MM.1S (cell line): ENCODE results near the gene KIF5C.

ENCODE experiments used
- DNase-seq: peaks from one replicate; pipeline ENCODE4 v3.0.0-alpha.2; 2015
- H2AFZ ChIP-seq: fragments of 300-600 bp; sonication (generic); 2 replicates; pipeline ENCODE4 v1.6.0; 2016; ENCODE audit warnings: antibody characterized with exemption, low read length
- H3F3A ChIP-seq: fragments of 300-600 bp; sonication (generic); 2 replicates; pipeline ENCODE4 v1.6.1; 2016; ENCODE audit warnings: mild to moderate bottlenecking, antibody characterized with exemption, low read length, moderate library complexity, mixed read lengths; ENCODE audit not compliant: insufficient read depth
- H3K27ac ChIP-seq: fragments of 300-600 bp; sonication (generic); 2 replicates; pipeline ENCODE4 v1.5.1; 2016; ENCODE audit warnings: mild to moderate bottlenecking, low read length
- H3K27me3 ChIP-seq: fragments of 300-600 bp; sonication (generic); replicated peaks from 2 replicates; pipeline ENCODE4 v1.6.0; 2016; ENCODE audit warnings: low read length; ENCODE audit not compliant: insufficient read depth
- H3K36me3 ChIP-seq: fragments of 300-600 bp; sonication (generic); replicated peaks from 2 replicates; pipeline ENCODE4 v1.6.1; 2016; ENCODE audit warnings: mild to moderate bottlenecking, low read length, mixed read lengths; ENCODE audit not compliant: insufficient read depth
- H3K4me1 ChIP-seq: fragments of 300-600 bp; sonication (generic); 2 replicates; pipeline ENCODE4 v1.6.1; 2016; ENCODE audit warnings: low read length, mixed read lengths
- H3K4me2 ChIP-seq: fragments of 300-600 bp; sonication (generic); 2 replicates; pipeline ENCODE4 v1.6.0; 2016; ENCODE audit warnings: low read depth, low read length
- H3K4me3 ChIP-seq: fragments of 300-600 bp; sonication (generic); 2 replicates; pipeline ENCODE4 v1.5.1; 2016; ENCODE audit warnings: low read length, mixed read lengths
- H3K79me2 ChIP-seq: fragments of 300-600 bp; sonication (generic); 2 replicates; pipeline ENCODE4 v1.6.1; 2016; ENCODE audit warnings: mixed run types, low read length, mixed read lengths
- H3K9ac ChIP-seq: fragments of 300-600 bp; sonication (generic); 2 replicates; pipeline ENCODE4 v1.6.1; 2016; ENCODE audit warnings: low read length, mixed read lengths
- H3K9me2 ChIP-seq: fragments of 300-600 bp; sonication (generic); replicated peaks from 2 replicates; pipeline ENCODE4 v1.6.1; 2016; ENCODE audit warnings: mild to moderate bottlenecking, low read length, mixed read lengths; ENCODE audit not compliant: insufficient read depth
- H3K9me3 ChIP-seq: fragments of 300-600 bp; sonication (generic); replicated peaks from 2 replicates; pipeline ENCODE4 v1.6.1; 2016; ENCODE audit warnings: mild to moderate bottlenecking, low read length, mixed read lengths; ENCODE audit not compliant: insufficient read depth
- H4K20me1 ChIP-seq: fragments of 300-600 bp; sonication (generic); 2 replicates; pipeline ENCODE4 v1.6.1; 2016; ENCODE audit warnings: mild to moderate bottlenecking, low read length, moderate library complexity, mixed read lengths; ENCODE audit not compliant: insufficient read depth
- EZH2 ChIP-seq: fragments of 300-600 bp; sonication (generic); optimal IDR thresholded peaks from 2 replicates; pipeline ENCODE3; 2017; ENCODE audit warnings: low read depth, mild to moderate bottlenecking, antibody characterized with exemption, low read length, mixed read lengths
- EZH2phosphoT487 ChIP-seq: fragments of 300-600 bp; sonication (generic); IDR thresholded peaks from 2 replicates; pipeline ENCODE4 v1.6.1; 2018; ENCODE audit warnings: antibody characterized with exemption, low read length
- TF ChIP-seq, protein P1 (sequence below): fragments of 300-600 bp; sonication (generic); IDR thresholded peaks from 2 replicates; pipeline ENCODE4 v1.5.1; 2016; ENCODE audit warnings: antibody characterized with exemption, low read length, mixed read lengths

KIF5C gene

DNA sequence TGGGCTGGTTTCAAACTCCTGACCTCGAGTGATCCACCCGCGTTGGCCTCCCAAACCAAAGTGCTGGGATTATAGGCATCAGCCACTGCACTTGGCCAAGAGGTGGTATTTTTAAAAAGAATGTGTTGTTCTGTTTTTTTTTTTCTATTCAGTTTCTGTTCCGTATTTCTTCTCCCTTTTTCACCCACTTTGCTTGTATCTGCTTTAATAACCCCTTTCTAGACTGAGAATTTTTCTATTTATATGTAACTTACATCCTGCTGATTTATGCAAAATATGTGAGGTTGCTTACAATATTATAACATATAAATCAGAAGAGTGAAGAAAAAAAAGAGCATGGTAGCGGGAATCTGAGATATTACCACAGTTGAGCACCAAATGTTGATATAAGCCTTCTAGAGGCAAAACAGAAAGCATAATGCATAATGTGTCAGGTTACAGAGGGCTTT, 146.3 kb downstream of the KIF5C start:
- H2AFZ ChIP-seq = peak overlapping the region; percentile 70; the same call in 1 of the 2 replicates
- peaks cover 33% of the 10 kb centered on the region for H3F3A ChIP-seq
- no peaks in the 10 kb centered on the region for H4K20me1 ChIP-seq
- H3K27ac ChIP-seq = peak overlapping the region; percentile 86
- peak overlapping the region; percentile 37 for H3K4me3 ChIP-seq
- no peaks in the 10 kb centered on the region for H3K79me2 ChIP-seq
- peaks cover 53% of the 10 kb centered on the region for H3K4me1 ChIP-seq
- no peaks in the 10 kb centered on the region for H3K9me3 ChIP-seq
- peak overlapping the region; percentile 36; the same call in 1 of the 2 replicates for H3K9ac ChIP-seq
- no peak for TF ChIP-seq EZH2phosphoT487
- TF ChIP-seq, protein P1, sequence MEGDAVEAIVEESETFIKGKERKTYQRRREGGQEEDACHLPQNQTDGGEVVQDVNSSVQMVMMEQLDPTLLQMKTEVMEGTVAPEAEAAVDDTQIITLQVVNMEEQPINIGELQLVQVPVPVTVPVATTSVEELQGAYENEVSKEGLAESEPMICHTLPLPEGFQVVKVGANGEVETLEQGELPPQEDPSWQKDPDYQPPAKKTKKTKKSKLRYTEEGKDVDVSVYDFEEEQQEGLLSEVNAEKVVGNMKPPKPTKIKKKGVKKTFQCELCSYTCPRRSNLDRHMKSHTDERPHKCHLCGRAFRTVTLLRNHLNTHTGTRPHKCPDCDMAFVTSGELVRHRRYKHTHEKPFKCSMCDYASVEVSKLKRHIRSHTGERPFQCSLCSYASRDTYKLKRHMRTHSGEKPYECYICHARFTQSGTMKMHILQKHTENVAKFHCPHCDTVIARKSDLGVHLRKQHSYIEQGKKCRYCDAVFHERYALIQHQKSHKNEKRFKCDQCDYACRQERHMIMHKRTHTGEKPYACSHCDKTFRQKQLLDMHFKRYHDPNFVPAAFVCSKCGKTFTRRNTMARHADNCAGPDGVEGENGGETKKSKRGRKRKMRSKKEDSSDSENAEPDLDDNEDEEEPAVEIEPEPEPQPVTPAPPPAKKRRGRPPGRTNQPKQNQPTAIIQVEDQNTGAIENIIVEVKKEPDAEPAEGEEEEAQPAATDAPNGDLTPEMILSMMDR = no peak
- no peak for TF ChIP-seq EZH2
- H3K27me3 ChIP-seq = no peaks in the 10 kb centered on the region
- peak; percentile 53 for DNase-seq
- H3K9me2 ChIP-seq = no peaks in the 10 kb centered on the region
- no peaks in the 10 kb centered on the region for H3K36me3 ChIP-seq
- H3K4me2 ChIP-seq = peak overlapping the region; percentile 76

DNA sequence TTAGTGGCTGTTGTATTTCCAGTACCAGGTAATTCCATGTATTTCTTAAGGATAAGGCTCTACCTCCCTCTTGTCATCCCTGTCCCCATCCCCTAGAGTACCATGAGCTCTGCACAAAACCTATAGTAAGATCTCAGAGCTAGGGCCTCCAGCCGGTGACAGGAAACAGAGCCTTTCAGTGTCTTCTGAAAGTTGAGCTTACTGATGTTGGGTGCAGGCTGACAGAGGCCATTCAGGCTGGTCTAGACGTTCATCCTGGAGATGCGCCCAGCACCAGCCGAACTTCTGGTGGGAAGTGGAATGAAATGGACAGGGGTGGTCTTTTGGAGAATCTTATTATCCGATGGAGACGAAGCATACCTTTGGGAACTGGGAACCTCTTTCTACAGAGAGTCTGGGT, 146.7 kb downstream of the KIF5C start:
- peak overlapping the region; percentile 86 for H3K27ac ChIP-seq
- H2AFZ ChIP-seq = peak overlapping the region; percentile 70
- peak overlapping the region; percentile 76 for H3K4me2 ChIP-seq
- no peaks in the 10 kb centered on the region for H3K9me3 ChIP-seq
- TF ChIP-seq EZH2 (no peak), EZH2phosphoT487 (no peak)
- TF ChIP-seq, protein P1 = no peak
- H4K20me1 ChIP-seq = no peaks in the 10 kb centered on the region
- DNase-seq = peak; percentile 73
- peaks cover 53% of the 10 kb centered on the region for H3K4me1 ChIP-seq
- H3K27me3 ChIP-seq = no peaks in the 10 kb centered on the region
- H3K9me2 ChIP-seq = no peaks in the 10 kb centered on the region
- peak overlapping the region; percentile 37 for H3K4me3 ChIP-seq
- H3K36me3 ChIP-seq = no peaks in the 10 kb centered on the region
- H3K79me2 ChIP-seq = no peaks in the 10 kb centered on the region
- peaks cover 33% of the 10 kb centered on the region for H3F3A ChIP-seq
- H3K9ac ChIP-seq = peak overlapping the region; percentile 36; the same call in 1 of the 2 replicates

DNA sequence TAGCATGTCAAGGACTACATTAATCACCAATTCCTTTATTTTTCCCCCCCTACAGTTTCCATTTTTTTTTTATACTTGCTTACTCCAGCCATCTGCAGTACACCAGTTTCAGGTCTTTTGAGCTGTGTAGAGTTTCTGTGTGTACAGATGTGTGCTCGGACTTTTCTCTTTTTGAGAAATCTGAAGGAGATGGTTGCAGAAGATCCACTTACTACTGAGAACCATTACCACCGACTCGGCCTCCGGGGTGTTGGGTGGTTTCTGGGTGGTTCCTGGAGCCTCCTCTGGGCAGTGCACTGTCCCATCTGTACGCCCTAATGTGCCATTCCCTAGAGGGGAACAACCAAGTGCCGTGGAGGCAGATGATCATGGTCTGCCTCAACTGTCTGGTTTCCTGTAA, 148.1 kb downstream of the KIF5C start:
- H3F3A ChIP-seq = peaks cover 33% of the 10 kb centered on the region
- no peaks in the 10 kb centered on the region for H3K9me3 ChIP-seq
- H3K4me1 ChIP-seq = peaks cover 46% of the 10 kb centered on the region
- no peak overlapping the region for H3K4me3 ChIP-seq
- H3K36me3 ChIP-seq = no peaks in the 10 kb centered on the region
- DNase-seq = peak; percentile 51
- H4K20me1 ChIP-seq = no peaks in the 10 kb centered on the region
- no peaks in the 10 kb centered on the region for H3K27me3 ChIP-seq
- TF ChIP-seq EZH2phosphoT487 (no peak), EZH2 (no peak)
- TF ChIP-seq, protein P1 = no peak
- H3K9ac ChIP-seq = no peak overlapping the region
- H3K4me2 ChIP-seq = peak overlapping the region; percentile 63
- H3K27ac ChIP-seq = peak overlapping the region; percentile 86; the same call in 1 of the 2 replicates
- peak overlapping the region; percentile 60 for H2AFZ ChIP-seq
- no peaks in the 10 kb centered on the region for H3K9me2 ChIP-seq
- H3K79me2 ChIP-seq = no peaks in the 10 kb centered on the region
